Heart left ventricle (tissue), 13 donors: Measurements from ENCODE around the gene OPCML.

Source experiments
- POLR2A ChIP-seq, 2 donors: fragments of 450-650 bp; IDR thresholded peaks; one replicate each; pipeline ENCODE4 v1.6.1; 2017; ENCODE audit warnings: antibody characterized with exemption in 2 of 2, mild to moderate bottlenecking in 2 of 2, moderate library complexity in 2 of 2
- TF ChIP-seq, protein P1 (sequence below), 12 donors: fragments of 200-600 bp; sonication (generic) in 4 of 12; IDR thresholded peaks; one replicate each; pipeline versions ENCODE4 v1.5.0 to v1.8.0; 2018 to 2022; ENCODE audit warnings: antibody characterized with exemption in 12 of 12, mild to moderate bottlenecking in 5 of 12
- donor health status: ischemic (EF 13 %, LVEDD 7.1; RV severe dilation, severe dysfunction).
- donor health status: DM: no; HTN: yes; CAD: no.
- donor health status: DM: no; HTN: no; CAD: no.
- donor health status: ischemic (EF 25% LVEDD 6.9; RV normal size, moderate dysfunction).
- donor health status: ischemic (EF 25% LVEDD 5.7; RV mildly dilated, moderate dysfunction).
- donor health status: ischemic (EF 35%, LVEDD 5.7; RV mildly dilated, moderate dysfunction).
- donor health status: nonischemic (EF 11% LVEDD 7.7; RV severe dilation, severe dysfunction).
- donor health status: DM: yes; HTN: yes; CAD: no.
- donor health status: PGD.
- donor health status: ischemic (EF 29% LVEDD 5.4; RV normal size, mild dysfunction).
- donor health status: nonischemic (EF 23%, LVEDD 6.1; RV moderate dilation, normal function).

DNA sequence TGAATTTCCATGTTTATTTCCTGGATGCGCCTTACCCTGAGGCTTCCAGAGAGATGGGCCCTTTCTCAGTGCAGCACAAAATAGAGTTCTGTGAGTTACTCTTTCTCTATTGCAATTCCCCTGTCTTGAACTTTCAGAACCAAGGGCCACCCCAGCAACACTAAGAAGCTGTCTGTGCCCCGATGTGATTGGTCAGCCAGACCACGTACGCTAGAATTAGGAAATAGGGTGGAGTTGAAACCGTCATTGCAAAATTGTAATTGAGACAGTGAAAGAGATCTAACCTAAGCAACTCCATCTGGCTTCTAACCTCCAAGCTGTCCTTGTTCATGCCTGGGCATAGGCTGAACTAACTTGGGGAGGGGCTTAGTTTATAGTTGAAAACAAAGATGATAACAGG, 981.3 kb downstream of the OPCML start:
- TF ChIP-seq, protein P1, sequence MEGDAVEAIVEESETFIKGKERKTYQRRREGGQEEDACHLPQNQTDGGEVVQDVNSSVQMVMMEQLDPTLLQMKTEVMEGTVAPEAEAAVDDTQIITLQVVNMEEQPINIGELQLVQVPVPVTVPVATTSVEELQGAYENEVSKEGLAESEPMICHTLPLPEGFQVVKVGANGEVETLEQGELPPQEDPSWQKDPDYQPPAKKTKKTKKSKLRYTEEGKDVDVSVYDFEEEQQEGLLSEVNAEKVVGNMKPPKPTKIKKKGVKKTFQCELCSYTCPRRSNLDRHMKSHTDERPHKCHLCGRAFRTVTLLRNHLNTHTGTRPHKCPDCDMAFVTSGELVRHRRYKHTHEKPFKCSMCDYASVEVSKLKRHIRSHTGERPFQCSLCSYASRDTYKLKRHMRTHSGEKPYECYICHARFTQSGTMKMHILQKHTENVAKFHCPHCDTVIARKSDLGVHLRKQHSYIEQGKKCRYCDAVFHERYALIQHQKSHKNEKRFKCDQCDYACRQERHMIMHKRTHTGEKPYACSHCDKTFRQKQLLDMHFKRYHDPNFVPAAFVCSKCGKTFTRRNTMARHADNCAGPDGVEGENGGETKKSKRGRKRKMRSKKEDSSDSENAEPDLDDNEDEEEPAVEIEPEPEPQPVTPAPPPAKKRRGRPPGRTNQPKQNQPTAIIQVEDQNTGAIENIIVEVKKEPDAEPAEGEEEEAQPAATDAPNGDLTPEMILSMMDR (IDR thresholded peaks at IDR 0.05) = no peak
- no peak for TF ChIP-seq POLR2A (IDR thresholded peaks at IDR 0.05)
